DND-41 (cell line): Measurements from ENCODE around the gene FAM135A.

Experiments
- ATAC-seq: fragments of 200-7000 bp; cut with Tn5 transposase; 3 replicates; pipeline ENCODE4 v1.9.1; 2021; ENCODE audit warnings: low read depth; ENCODE audit not compliant: insufficient read depth
- DNase-seq: peaks from one replicate; pipeline ENCODE4 v3.0.0-alpha.2; 2020
- H2AFZ ChIP-seq: 2 replicates; pipeline ENCODE4 v1.6.0; 2012; ENCODE audit warnings: low read depth, low read length
- H3K27ac ChIP-seq: 2 replicates; pipeline ENCODE4 v1.5.1; 2012; ENCODE audit warnings: low read length, inconsistent platforms
- H3K27me3 ChIP-seq: fragments of 200-600 bp; sonication (generic); 2 replicates; pipeline ENCODE4 v1.6.0; 2012; ENCODE audit warnings: low read length, mild to moderate bottlenecking, inconsistent platforms; ENCODE audit not compliant: insufficient read depth, poor library complexity
- H3K36me3 ChIP-seq: 2 replicates; pipeline ENCODE4 v1.5.1; 2012; ENCODE audit warnings: low read length, inconsistent platforms; ENCODE audit not compliant: insufficient read depth
- H3K4me1 ChIP-seq: 2 replicates; pipeline ENCODE4 v1.5.1; 2012; ENCODE audit warnings: mild to moderate bottlenecking, low read length; ENCODE audit not compliant: insufficient read depth
- H3K4me2 ChIP-seq: 2 replicates; pipeline ENCODE4 v1.6.0; 2012; ENCODE audit warnings: mild to moderate bottlenecking, moderate library complexity, low read length, inconsistent platforms; ENCODE audit not compliant: insufficient read depth
- H3K4me3 ChIP-seq, 2 experiments: fragments of 200-600 bp in 1 of 2; shearing (Covaris generic) in 1 of 2; 2 replicates each; pipeline ENCODE4 v1.5.1; 2012 to 2016; ENCODE audit warnings: inconsistent platforms in 2 of 2, low read length in 2 of 2, mild to moderate bottlenecking in 2 of 2, low read depth in 1 of 2, moderate library complexity in 1 of 2
- H3K79me2 ChIP-seq: 2 replicates; pipeline ENCODE4 v1.6.0; 2012; ENCODE audit warnings: low read length, inconsistent platforms; ENCODE audit not compliant: insufficient read depth
- H3K9ac ChIP-seq: 2 replicates; pipeline ENCODE4 v1.6.0; 2012; ENCODE audit warnings: low read depth, mild to moderate bottlenecking, inconsistent platforms, low read length, moderate library complexity
- H3K9me3 ChIP-seq: 2 replicates; pipeline ENCODE4 v1.5.1; 2012; ENCODE audit warnings: low read length, moderate library complexity, mild to moderate bottlenecking, inconsistent platforms; ENCODE audit not compliant: insufficient read depth, severe bottlenecking
- H4K20me1 ChIP-seq: 2 replicates; pipeline ENCODE4 v1.6.0; 2012; ENCODE audit warnings: low read length; ENCODE audit not compliant: insufficient read depth
- CTCF ChIP-seq: IDR thresholded peaks from 2 replicates; pipeline ENCODE4 v1.5.1; 2012; ENCODE audit warnings: borderline replicate concordance, low read length, moderate library complexity, mild to moderate bottlenecking; ENCODE audit not compliant: poor library complexity, severe bottlenecking; ENCODE audit errors: extremely low read depth
- EZH2 ChIP-seq: IDR thresholded peaks from 3 replicates; pipeline ENCODE4 v1.6.1; 2012; ENCODE audit warnings: borderline replicate concordance, low read depth, mild to moderate bottlenecking, moderate library complexity, low read length, inconsistent platforms; ENCODE audit not compliant: severe bottlenecking

The FAM135A gene

GRCh38 chr6:70413992-70414494 lies 735 bp downstream of the FAM135A start:
- Histone ChIP-seq H3K4me3 (peak overlapping the region; percentile 77 to 90; a peak in 3 of 4 replicates), H2AFZ (peak overlapping the region; percentile 82), H3K9ac (peak overlapping the region; percentile 71), H4K20me1 (no peaks in the 10 kb centered on the region), H3K27me3 (no peaks in the 10 kb centered on the region), H3K4me2 (peak overlapping the region; percentile 91), H3K27ac (no peak overlapping the region; the same call in 1 of the 2 replicates), H3K36me3 (no peaks in the 10 kb centered on the region; the same call in 1 of the 2 replicates), H3K79me2 (peaks cover 2% of the 10 kb centered on the region; the same call in 1 of the 2 replicates), H3K4me1 (peaks cover 24% of the 10 kb centered on the region), H3K9me3 (no peaks in the 10 kb centered on the region)
- ATAC-seq (no peak; the same call in 2 of the 3 replicates), DNase-seq (peak; percentile 22)
- TF ChIP-seq CTCF: no peak
- TF ChIP-seq EZH2: no peak

GRCh38 chr6:70414813-70415212 lies 1.5 kb downstream of the FAM135A start:
- no peak for TF ChIP-seq EZH2
- TF ChIP-seq CTCF: no peak
- Histone ChIP-seq H3K27ac (no peak overlapping the region), H3K27me3 (no peaks in the 10 kb centered on the region), H3K36me3 (no peaks in the 10 kb centered on the region; the same call in 1 of the 2 replicates), H2AFZ (no peak overlapping the region), H3K79me2 (peaks cover 2% of the 10 kb centered on the region; the same call in 1 of the 2 replicates), H3K4me1 (peaks cover 24% of the 10 kb centered on the region), H3K4me2 (peak overlapping the region; percentile 91; the same call in 1 of the 2 replicates), H3K9me3 (no peaks in the 10 kb centered on the region), H3K9ac (no peak overlapping the region), H3K4me3 (peak overlapping the region; percentile 3 to 90; a peak in 1 of 4 replicates), H4K20me1 (no peaks in the 10 kb centered on the region)
- ATAC-seq: no peak
- no peak for DNase-seq

DNA sequence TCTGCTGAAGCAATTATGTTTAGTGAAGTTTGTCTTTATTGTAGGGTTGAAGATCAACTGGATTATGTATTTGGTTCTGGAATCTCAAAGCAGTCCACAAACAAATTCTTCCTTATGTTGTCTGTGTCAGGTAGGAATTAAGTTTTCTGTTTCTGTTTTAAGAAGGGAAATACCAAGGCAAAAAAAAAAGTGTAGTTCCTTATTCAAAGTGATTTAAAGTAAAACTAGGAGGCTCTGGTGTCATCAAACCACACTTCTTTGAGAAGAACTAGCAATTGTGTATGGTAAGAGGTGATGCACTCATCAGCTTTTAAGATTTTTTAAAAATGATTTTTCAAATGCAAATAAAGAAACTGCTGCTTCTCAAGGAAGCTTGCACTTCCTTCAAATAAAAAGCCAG lies 1.9 kb downstream of the FAM135A start:
- Histone ChIP-seq H3K4me2 (peak overlapping the region; percentile 91; the same call in 1 of the 2 replicates), H3K9ac (no peak overlapping the region), H4K20me1 (no peaks in the 10 kb centered on the region), H3K27ac (no peak overlapping the region), H2AFZ (no peak overlapping the region), H3K27me3 (no peaks in the 10 kb centered on the region), H3K9me3 (no peaks in the 10 kb centered on the region), H3K36me3 (no peaks in the 10 kb centered on the region; the same call in 1 of the 2 replicates), H3K4me1 (peaks cover 24% of the 10 kb centered on the region), H3K4me3 (no peak overlapping the region), H3K79me2 (peaks cover 2% of the 10 kb centered on the region; the same call in 1 of the 2 replicates)
- no peak for TF ChIP-seq CTCF
- no peak for TF ChIP-seq EZH2
- DNase-seq (no peak), ATAC-seq (no peak)
